T-helper 1 cell treated with Interleukin-12 subunit alpha and Interleukin-12 subunit beta and Interleukin-4 antibody, amounts not matched to agents 30 ng/mL and 1 ng/mL, for 36 hours (primary cell): Measurements from ENCODE around the gene R3HDM2. TPM values are rescaled to one million over a fixed set of nuclear protein-coding genes. Genes with fewer than 3 reads are reported as not detected.

ENCODE experiments used
- intact Hi-C: fragments of 100-400 bp; cut with micrococcal nuclease; formaldehyde crosslinking; loops from one replicate; pipeline ENCODE4 v1.15.1; 2024
- total RNA-seq: library from RNA; stranded (reverse); gene quantifications from 2 replicates; pipeline ENCODE4 v1.2.3, GENCODE V29; 2022

The R3HDM2 gene
- total RNA-seq, 1 donor from 2014 or later = 68.3 TPM

DNA sequence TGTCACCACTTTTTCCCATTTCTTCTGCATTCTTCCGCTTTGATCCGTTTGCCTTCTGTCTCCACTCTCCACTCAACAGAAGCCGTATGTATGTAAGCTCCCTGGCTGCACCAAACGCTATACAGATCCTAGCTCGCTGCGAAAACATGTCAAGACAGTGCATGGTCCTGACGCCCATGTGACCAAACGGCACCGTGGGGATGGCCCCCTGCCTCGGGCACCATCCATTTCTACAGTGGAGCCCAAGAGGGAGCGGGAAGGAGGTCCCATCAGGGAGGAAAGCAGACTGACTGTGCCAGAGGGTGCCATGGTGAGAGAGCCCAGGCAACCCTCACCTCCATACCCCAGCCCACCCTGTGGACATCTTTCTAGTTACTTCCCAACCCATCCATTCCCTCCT lies 37.1 kb upstream of the R3HDM2 start:
- intact Hi-C loops = no loop called here

DNA sequence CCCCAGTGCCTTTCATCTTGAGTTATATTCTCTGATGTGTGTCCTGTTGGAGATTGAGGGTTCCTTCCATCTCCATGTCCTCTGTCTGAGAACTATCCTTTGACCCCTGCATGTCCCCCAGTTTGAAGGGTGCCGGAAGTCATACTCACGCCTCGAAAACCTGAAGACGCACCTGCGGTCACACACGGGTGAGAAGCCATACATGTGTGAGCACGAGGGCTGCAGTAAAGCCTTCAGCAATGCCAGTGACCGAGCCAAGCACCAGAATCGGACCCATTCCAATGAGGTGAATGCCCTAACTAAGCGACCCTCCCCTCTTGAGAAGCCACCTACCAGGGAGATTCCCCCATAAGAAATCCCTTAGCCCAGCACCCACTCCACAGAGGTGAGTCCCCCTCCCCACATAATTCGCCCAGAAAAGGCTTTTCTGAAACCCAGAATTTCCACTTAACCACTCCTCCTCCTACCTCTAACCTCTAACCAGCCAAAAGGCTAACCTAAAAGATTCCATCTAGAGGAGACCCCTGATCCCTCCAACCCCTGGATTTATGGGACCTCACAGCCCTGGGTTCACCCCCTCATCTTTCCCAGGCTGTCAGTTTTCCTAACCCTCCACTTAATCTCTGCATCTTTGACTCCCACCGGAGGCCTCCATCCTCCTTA lies 36.5 kb upstream of the R3HDM2 start:
- intact Hi-C loops = no loop called here

GRCh38 chr12:57465747-57466505 lies 35.1 kb upstream of the R3HDM2 start:
- intact Hi-C loops = no loop called here

DNA sequence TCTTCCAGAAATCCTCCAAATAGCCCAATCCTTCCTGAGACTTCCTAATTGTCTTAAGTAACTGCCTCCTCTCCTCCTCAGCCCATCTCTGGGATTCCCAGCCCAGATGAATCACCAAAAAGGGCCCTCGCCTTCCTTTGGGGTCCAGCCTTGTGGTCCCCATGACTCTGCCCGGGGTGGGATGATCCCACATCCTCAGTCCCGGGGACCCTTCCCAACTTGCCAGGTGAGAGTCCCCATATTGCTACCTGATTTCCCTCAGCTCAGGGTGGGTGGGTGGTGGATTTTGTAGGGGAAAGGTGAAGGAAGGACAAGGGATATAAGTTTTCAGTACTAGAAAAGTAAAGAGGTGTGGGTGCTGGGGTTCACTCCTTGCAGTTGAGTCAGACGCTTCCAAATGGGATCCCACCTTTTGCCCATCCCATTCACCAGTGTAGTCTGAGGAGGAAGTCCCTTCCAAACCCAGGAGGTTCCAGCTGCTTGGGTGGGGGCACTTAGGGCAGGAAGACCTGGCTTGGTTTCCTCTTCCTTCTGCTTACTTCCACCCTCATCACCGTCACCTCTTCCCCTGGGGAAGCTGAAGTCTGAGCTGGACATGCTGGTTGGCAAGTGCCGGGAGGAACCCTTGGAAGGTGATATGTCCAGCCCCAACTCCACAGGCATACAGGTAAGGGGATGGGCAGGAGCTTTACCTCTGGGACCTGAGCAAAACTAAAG lies 34.3 kb upstream of the R3HDM2 start:
- intact Hi-C loops = no loop called here

DNA sequence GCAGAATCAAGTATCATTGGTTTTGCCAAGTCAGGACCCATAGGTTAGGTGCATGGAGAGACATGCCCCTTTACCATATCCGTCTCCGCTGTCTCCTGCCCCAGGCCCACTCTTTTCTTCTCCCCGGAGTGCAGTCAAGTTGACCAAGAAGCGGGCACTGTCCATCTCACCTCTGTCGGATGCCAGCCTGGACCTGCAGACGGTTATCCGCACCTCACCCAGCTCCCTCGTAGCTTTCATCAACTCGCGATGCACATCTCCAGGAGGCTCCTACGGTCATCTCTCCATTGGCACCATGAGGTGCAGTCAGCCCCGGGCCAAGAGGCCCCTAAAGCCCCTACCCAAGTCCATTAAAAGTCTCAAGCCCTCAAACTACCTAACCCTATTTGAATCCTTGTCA lies 33.7 kb upstream of the R3HDM2 start:
- intact Hi-C loops = no loop called here

GRCh38 chr12:57462912-57463253 lies 32.0 kb upstream of the R3HDM2 start:
- intact Hi-C loops = loop anchor here (1.0 to 2.0 kb wide), 2 partner anchors 248 to 384 kb away; no protein-coding TSS in a partner anchor

DNA sequence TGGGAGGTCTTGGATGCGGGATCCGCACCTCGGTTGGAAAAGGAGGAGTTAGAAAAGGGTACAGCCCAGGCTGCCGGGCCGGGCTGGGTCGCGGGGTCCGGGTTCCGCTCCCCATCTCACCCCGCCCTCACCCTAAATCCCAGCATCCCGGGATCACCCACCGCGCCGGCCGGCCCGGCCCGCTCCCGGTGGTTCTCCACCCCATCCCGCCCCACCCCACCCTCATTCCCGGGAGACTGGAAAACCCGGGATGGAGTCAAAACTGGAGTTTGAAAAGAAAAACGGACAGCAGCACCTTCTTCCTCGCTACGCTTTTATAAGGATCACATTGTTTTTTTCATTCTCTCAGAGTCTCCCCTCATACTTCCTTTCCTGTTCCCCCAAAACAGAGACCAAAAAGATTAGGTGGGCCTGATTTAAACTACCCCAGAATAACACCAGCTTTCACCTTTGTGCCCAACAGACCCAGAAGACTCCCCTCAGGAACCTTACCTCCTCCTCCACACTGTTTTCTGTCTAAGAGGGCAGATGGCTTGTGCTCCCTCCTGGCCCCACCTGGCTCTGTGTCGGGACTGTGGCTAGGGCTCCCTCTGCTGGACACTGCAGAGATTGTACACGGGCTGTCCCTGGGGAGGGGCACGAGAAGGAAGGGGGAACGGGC lies 31.5 kb upstream of the R3HDM2 start:
- intact Hi-C loops = loop anchor here (1.0 to 2.0 kb wide), 2 partner anchors 248 to 383 kb away; no protein-coding TSS in a partner anchor

DNA sequence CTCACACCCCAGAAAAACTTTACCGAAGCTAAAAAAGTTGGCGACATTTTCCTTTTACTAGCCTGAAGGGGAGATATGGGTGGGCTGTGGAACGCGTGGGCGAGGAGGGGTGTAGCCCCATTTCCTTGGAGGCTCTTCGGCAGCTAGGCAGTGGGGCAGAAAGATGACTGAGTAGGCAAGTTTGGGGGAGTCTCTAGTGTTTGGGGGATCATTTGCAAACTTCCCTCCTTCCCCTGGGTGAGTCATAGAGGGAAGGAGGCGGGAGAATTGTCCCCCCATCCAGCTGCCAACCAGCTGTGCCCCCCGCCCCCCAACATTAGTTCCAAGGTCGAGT lies 31.0 kb upstream of the R3HDM2 start:
- intact Hi-C loops = loop anchor here (1.0 to 2.0 kb wide), 2 partner anchors 247 to 383 kb away; no protein-coding TSS in a partner anchor

DNA sequence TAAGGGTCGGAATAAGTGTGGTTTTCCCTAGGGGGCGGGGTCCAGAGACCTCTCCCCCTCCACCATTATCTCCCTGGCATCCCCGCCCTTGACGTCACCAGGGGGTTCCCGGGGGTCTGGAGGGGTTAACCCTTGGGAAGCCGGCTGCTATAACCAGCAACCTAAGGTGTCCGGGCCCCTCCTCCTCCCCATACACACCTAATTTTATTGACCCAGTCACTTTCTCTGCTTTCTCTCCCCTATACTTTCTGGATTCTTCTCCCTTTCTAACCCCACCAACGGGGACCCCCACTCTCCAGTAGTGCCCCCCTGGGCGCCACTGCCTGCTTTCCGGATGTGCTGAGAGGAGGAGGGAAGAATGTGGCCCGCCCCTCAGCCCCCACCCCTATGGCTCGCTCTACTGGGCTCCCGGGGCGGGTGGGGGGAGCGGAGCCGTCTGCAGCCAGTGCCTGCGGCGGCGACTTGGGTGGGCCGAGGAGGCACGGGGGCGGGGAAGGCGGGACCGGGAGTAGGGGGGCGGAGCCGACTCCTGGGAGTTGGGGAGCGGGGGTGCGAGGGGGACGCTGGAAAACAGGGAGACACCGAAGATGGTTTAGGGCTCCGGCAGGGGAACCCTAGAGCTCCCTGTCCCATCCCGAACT lies 30.6 kb upstream of the R3HDM2 start:
- intact Hi-C loops = no loop called here

GRCh38 chr12:57460841-57461275 lies 30.0 kb upstream of the R3HDM2 start:
- intact Hi-C loops = no loop called here

DNA sequence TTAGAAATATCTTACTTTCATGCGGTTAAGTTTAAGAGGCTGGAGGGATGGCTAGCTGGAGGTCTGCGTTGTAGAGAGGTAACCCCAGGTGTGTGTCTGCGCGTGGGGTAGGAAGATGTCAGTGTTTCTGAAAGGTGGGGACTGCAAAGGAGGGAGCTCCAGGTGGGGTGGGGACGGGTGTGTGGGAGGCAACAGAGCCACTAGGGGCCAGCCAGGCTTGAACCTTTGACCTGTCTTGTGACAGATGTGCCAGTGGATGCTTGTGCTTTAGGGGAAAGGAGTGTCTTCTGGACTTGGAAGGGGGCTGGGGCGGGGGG lies 29.6 kb upstream of the R3HDM2 start:
- intact Hi-C loops = no loop called here

- intact Hi-C loops = loop anchor here (1.0 to 5.0 kb wide), 11 partner anchors 16 to 398 kb away; partner anchors contain the start of genes B4GALNT1, DCTN2, MBD6 and OS9
These were observed 29.1 kb upstream of the R3HDM2 start, which contains the start of gene GLI1 for GRCh38 chr12:57459750-57460467. TSS of gene GLI1 (plus strand) at chr12:57459785. CDS start at chr12:57463692, 3,907 bp downstream.

DNA sequence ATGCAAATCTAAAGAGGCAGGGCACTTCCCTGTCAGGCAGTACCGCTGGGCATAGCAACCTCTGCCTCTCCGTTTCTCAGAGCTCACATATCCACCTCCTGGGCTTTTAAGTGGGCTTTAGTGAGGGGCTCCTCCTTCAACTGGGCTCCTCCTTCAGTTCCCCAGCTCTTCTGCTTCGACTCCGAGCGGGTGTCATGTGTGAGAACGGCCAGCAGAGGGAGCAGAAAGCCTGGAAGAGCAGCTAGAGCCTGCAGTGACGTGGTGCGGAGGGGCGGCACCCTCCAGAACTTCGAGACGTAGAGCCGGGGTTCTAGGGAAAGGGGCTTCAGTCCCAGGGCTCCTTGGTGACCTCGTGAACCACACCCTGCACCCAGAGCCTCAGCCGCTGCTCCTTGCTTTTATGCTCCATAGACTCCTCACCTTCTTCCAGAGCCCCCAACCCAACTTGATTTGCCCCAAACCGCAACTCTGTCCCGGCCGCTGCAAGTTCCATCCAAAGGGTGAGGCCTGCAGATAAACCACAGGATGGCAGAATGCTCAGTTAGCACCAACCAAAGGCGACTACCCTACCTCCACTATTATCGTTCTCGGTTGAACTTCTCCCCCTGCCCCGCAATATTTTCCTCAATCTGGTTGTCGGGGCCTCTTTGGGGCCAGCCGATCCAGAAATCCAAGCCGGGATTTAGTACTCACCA lies 28.4 kb upstream of the R3HDM2 start:
- intact Hi-C loops = loop anchor here (1.0 to 5.0 kb wide), 11 partner anchors 17 to 397 kb away; partner anchors contain the start of genes B4GALNT1, DCTN2, MBD6 and OS9

DNA sequence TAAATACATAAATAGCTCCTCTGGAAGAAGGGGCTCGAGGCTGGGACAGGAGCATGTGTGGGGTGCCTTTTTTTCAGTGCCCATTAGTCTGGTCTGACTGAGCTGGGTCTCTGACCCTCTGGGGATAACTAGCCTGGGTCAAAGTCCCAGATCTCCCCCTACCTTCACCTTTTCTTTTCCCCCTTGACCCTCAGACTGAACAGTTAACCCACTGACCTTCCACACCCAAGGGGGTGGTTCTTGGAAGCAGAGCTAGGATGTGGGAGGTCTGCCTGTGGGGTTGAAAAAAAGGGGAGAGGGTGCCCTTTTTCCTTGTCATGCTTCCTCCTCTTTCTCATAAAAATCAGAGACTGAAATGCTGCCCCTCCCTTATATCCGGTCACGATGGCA lies 27.8 kb upstream of the R3HDM2 start:
- intact Hi-C loops = loop anchor here (1.0 to 5.0 kb wide), 11 partner anchors 18 to 396 kb away; partner anchors contain the start of genes B4GALNT1, DCTN2, MBD6 and OS9

DNA sequence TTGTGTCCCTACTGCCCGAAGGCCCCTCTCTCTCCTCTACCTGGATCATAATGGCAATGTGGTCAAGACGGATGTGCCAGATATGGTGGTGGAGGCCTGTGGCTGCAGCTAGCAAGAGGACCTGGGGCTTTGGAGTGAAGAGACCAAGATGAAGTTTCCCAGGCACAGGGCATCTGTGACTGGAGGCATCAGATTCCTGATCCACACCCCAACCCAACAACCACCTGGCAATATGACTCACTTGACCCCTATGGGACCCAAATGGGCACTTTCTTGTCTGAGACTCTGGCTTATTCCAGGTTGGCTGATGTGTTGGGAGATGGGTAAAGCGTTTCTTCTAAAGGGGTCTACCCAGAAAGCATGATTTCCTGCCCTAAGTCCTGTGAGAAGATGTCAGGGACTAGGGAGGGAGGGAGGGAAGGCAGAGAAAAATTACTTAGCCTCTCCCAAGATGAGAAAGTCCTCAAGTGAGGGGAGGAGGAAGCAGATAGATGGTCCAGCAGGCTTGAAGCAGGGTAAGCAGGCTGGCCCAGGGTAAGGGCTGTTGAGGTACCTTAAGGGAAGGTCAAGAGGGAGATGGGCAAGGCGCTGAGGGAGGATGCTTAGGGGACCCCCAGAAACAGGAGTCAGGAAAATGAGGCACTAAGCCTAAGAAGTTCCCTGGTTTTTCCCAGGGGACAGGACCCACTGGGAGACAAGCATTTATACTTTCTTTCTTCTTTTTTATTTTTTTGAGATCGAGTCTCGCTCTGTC lies 26.1 kb upstream of the R3HDM2 start:
- intact Hi-C loops = loop anchor here (5.0 kb wide), 2 partner anchors 285 to 395 kb away; no protein-coding TSS in a partner anchor

DNA sequence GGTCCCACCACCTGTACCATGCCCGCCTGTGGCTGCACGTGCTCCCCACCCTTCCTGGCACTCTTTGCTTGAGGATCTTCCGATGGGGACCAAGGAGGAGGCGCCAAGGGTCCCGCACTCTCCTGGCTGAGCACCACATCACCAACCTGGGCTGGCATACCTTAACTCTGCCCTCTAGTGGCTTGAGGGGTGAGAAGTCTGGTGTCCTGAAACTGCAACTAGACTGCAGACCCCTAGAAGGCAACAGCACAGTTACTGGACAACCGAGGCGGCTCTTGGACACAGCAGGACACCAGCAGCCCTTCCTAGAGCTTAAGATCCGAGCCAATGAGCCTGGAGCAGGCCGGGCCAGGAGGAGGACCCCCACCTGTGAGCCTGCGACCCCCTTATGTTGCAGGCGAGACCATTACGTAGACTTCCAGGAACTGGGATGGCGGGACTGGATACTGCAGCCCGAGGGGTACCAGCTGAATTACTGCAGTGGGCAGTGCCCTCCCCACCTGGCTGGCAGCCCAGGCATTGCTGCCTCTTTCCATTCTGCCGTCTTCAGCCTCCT lies 25.4 kb upstream of the R3HDM2 start:
- intact Hi-C loops = loop anchor here (5.0 kb wide), 2 partner anchors 286 to 394 kb away; no protein-coding TSS in a partner anchor

DNA sequence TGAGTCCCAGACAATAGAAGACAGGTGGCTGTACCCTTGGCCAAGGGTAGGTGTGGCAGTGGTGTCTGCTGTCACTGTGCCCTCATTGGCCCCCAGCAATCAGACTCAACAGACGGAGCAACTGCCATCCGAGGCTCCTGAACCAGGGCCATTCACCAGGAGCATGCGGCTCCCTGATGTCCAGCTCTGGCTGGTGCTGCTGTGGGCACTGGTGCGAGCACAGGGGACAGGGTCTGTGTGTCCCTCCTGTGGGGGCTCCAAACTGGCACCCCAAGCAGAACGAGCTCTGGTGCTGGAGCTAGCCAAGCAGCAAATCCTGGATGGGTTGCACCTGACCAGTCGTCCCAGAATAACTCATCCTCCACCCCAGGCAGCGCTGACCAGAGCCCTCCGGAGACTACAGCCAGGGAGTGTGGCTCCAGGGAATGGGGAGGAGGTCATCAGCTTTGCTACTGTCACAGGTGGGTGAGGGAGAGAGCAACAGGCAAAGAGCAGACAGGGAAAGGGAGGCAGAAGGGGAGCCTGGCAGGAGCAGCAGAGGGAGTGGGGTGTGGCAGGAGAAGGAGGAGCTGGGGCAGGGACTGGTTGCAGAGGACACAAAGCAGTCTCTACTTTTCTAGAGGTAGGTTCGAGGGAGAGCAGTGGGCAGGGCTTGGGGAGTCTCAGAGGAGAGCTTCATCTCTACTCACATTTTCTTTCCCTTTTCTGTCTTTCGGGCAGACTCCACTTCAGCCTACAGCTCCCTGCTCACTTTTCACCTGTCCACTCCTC lies 24.7 kb upstream of the R3HDM2 start:
- intact Hi-C loops = loop anchor here (5.0 kb wide), 2 partner anchors 287 to 393 kb away; no protein-coding TSS in a partner anchor
